Measurements from ENCODE around the gene PCYT2. TPM values are rescaled to one million over a fixed set of nuclear protein-coding genes. Genes with fewer than 3 reads are reported as not detected.

Gene PCYT2
- total and polyA plus RNA-seq, 9 of the 15 experiments (the other 6 are each of a cell fraction or from before 2014, with no cell fraction given), result 0.92 to 134 (median 82.5) TPM

DNA sequence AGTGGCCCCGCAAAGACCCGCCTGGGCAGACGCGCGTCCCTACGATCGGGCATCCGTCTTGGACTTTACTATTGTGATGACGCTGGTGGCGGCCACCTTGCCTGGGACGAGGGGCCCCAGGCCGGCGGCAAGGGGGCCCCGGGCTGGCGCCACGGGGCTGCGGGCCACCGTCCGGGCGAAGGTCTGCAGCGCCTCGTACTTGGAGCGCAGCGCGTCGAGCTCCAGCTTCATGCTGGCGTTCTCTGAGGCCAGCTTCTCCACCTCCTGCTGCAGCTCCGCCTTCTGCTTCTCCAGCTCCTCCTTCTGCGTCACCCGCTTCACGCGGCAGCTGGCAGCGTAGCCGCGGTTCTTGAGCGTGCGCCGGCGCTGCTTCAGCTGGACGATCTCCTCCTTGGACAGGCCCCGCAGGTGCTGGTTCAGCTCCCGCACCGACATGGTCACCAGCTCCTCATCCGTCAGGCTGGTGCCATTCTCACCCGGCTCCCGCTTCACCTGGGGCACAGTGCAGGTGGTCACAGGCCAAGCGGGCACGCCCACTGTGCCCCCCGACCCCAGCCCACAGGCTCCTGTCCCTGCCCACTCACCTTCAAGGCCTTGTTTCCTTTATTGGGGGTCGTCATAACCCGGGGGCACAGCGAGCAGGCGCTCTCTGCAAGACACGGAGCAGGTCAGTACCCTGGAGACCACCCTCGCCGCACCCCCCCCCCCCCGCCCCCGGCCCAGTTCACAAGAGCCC lies 11.5 kb upstream of the PCYT2 start (continued):
- TF ChIP-seq, protein P1, sequence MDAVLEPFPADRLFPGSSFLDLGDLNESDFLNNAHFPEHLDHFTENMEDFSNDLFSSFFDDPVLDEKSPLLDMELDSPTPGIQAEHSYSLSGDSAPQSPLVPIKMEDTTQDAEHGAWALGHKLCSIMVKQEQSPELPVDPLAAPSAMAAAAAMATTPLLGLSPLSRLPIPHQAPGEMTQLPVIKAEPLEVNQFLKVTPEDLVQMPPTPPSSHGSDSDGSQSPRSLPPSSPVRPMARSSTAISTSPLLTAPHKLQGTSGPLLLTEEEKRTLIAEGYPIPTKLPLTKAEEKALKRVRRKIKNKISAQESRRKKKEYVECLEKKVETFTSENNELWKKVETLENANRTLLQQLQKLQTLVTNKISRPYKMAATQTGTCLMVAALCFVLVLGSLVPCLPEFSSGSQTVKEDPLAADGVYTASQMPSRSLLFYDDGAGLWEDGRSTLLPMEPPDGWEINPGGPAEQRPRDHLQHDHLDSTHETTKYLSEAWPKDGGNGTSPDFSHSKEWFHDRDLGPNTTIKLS (IDR thresholded peaks at IDR 0.05; ENCODE audit: borderline replicate concordance, low read depth), result peak; percentile 50; the same call in 1 of the 2 replicates
- TF ChIP-seq, protein P2, sequence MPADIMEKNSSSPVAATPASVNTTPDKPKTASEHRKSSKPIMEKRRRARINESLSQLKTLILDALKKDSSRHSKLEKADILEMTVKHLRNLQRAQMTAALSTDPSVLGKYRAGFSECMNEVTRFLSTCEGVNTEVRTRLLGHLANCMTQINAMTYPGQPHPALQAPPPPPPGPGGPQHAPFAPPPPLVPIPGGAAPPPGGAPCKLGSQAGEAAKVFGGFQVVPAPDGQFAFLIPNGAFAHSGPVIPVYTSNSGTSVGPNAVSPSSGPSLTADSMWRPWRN (IDR thresholded peaks at IDR 0.05; ENCODE audit: low read depth), result no peak
- TF ChIP-seq ZNF75A (CRISPR knock-in tag; IDR thresholded peaks at IDR 0.05) (no peak), ARHGAP35 (IDR thresholded peaks at IDR 0.05; ENCODE audit: partially characterized antibody) (no peak), RBFOX2 (IDR thresholded peaks at IDR 0.05; ENCODE audit: low read depth, low read length) (peak; percentile 80), NR4A1 (CRISPR knock-in tag; IDR thresholded peaks at IDR 0.05) (no peak), NR4A1 (tag; IDR thresholded peaks at IDR 0.05) (0 out of 2 replicates have a peak, but pooled peaks have one; percentile 47), MTA2 (IDR thresholded peaks at IDR 0.05; ENCODE audit: low read depth) (no peak)
- TF ChIP-seq, protein P3, sequence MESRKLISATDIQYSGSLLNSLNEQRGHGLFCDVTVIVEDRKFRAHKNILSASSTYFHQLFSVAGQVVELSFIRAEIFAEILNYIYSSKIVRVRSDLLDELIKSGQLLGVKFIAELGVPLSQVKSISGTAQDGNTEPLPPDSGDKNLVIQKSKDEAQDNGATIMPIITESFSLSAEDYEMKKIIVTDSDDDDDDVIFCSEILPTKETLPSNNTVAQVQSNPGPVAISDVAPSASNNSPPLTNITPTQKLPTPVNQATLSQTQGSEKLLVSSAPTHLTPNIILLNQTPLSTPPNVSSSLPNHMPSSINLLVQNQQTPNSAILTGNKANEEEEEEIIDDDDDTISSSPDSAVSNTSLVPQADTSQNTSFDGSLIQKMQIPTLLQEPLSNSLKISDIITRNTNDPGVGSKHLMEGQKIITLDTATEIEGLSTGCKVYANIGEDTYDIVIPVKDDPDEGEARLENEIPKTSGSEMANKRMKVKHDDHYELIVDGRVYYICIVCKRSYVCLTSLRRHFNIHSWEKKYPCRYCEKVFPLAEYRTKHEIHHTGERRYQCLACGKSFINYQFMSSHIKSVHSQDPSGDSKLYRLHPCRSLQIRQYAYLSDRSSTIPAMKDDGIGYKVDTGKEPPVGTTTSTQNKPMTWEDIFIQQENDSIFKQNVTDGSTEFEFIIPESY (CRISPR knock-in tag; IDR thresholded peaks at IDR 0.05), result peak; percentile 81
- TF ChIP-seq, protein P4, sequence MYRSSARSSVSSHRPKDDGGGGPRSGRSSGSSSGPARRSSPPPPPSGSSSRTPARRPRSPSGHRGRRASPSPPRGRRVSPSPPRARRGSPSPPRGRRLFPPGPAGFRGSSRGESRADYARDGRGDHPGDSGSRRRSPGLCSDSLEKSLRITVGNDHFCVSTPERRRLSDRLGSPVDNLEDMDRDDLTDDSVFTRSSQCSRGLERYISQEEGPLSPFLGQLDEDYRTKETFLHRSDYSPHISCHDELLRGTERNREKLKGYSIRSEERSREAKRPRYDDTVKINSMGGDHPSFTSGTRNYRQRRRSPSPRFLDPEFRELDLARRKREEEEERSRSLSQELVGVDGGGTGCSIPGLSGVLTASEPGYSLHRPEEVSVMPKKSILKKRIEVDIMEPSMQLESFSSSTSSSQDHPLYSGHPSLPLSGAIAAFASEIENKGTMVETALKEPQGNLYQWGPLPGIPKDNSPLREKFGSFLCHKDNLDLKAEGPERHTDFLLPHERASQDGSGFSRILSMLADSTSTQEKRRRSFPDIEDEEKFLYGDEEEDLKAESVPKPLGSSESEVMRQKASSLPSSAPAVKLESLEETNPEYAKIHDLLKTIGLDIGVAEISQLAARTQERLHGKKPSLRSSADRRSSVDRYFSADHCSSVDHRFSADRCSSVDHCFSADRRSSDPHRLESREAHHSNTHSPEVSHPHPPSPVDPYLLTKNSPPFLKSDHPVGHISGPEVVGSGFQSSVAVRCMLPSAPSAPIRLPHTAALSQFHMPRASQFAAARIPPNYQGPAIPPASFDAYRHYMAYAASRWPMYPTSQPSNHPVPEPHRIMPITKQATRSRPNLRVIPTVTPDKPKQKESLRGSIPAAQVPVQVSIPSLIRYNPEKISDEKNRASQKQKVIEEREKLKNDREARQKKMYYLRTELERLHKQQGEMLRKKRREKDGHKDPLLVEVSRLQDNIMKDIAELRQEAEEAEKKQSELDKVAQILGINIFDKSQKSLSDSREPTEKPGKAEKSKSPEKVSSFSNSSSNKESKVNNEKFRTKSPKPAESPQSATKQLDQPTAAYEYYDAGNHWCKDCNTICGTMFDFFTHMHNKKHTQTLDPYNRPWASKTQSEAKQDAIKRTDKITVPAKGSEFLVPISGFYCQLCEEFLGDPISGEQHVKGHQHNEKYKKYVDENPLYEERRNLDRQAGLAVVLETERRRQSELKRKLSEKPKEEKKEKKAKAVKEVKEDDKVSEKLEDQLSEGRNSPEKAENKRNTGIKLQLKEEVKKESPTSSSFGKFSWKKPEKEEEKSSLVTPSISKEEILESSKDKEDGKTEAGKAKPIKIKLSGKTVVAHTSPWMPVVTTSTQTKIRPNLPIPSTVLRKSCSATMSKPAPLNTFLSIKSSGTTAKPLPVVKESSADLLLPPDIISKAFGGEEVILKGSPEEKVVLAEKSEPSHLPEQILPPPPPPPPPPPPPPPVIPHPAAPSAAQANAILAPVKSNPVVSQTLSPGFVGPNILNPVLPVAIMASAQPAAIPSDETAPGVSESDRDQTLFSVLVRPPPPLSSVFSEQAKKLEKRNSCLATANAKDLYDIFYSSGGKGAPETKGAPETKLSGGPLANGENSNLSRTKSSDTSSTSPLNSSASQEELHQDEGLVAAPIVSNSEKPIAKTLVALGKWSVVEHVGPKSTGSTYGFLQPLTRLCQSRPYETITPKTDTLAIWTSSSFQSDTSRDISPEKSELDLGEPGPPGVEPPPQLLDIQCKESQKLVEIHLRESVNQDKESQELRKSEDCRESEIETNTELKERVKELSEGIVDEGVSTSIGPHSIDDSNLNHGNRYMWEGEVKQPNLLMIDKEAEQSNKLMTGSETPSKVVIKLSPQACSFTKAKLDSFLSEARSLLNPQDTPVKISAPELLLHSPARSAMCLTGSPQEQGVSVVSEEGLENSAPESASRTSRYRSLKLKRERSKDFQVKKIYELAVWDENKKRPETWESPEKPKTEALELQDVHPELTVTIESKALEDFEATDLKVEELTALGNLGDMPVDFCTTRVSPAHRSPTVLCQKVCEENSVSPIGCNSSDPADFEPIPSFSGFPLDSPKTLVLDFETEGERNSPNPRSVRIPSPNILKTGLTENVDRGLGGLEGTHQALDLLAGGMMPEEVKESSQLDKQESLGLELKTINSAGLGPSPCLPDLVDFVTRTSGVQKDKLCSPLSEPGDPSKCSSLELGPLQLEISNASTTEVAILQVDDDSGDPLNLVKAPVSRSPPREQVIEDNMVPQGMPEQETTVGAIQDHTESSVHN (IDR thresholded peaks at IDR 0.05; ENCODE audit: borderline replicate concordance in 1 of 2, low read depth in 1 of 2), result no peak
- TF ChIP-seq, protein P5, sequence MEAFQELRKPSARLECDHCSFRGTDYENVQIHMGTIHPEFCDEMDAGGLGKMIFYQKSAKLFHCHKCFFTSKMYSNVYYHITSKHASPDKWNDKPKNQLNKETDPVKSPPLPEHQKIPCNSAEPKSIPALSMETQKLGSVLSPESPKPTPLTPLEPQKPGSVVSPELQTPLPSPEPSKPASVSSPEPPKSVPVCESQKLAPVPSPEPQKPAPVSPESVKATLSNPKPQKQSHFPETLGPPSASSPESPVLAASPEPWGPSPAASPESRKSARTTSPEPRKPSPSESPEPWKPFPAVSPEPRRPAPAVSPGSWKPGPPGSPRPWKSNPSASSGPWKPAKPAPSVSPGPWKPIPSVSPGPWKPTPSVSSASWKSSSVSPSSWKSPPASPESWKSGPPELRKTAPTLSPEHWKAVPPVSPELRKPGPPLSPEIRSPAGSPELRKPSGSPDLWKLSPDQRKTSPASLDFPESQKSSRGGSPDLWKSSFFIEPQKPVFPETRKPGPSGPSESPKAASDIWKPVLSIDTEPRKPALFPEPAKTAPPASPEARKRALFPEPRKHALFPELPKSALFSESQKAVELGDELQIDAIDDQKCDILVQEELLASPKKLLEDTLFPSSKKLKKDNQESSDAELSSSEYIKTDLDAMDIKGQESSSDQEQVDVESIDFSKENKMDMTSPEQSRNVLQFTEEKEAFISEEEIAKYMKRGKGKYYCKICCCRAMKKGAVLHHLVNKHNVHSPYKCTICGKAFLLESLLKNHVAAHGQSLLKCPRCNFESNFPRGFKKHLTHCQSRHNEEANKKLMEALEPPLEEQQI (IDR thresholded peaks at IDR 0.05), result no peak
